Hepatocyte (in vitro differentiated cells): ENCODE data around the gene TRIM63. TPM values are rescaled to one million over a fixed set of nuclear protein-coding genes. Genes with fewer than 3 reads are reported as not detected.

Experiments used
- DNase-seq: peaks from one replicate; pipeline ENCODE4 v3.0.0-alpha.2; 2016; ENCODE audit warnings: low spot score
- H2AFZ ChIP-seq: fragments of 200-600 bp; sonication (generic); 2 replicates; pipeline ENCODE4 v1.6.0; 2016; ENCODE audit warnings: antibody characterized with exemption, mild to moderate bottlenecking
- H3K27ac ChIP-seq: fragments of 200-600 bp; sonication (generic); 2 replicates; pipeline ENCODE4 v1.5.1; 2016; ENCODE audit warnings: mild to moderate bottlenecking
- H3K27me3 ChIP-seq: fragments of 200-600 bp; sonication (generic); 2 replicates; pipeline ENCODE4 v1.6.1; 2016
- H3K36me3 ChIP-seq: fragments of 200-600 bp; sonication (generic); replicated peaks from 2 replicates; pipeline ENCODE4 v1.5.1; 2016; ENCODE audit warnings: low read depth; ENCODE audit not compliant: insufficient read depth
- H3K4me1 ChIP-seq: fragments of 200-600 bp; sonication (generic); 2 replicates; pipeline ENCODE4 v1.5.1; 2016; ENCODE audit warnings: mild to moderate bottlenecking, moderate library complexity; ENCODE audit not compliant: insufficient read depth
- H3K4me2 ChIP-seq: fragments of 200-600 bp; sonication (generic); 2 replicates; pipeline ENCODE4 v1.6.0; 2016
- H3K4me3 ChIP-seq: fragments of 200-600 bp; sonication (generic); 2 replicates; pipeline ENCODE4 v1.5.1; 2016; ENCODE audit warnings: mild to moderate bottlenecking
- H3K79me2 ChIP-seq: fragments of 200-600 bp; sonication (generic); 2 replicates; pipeline ENCODE4 v1.6.0; 2017; ENCODE audit warnings: mild to moderate bottlenecking
- H3K9me2 ChIP-seq: fragments of 200-600 bp; sonication (generic); replicated peaks from 2 replicates; pipeline ENCODE4 v1.6.0; 2017; ENCODE audit warnings: mild to moderate bottlenecking; ENCODE audit not compliant: insufficient read depth
- H3K9me3 ChIP-seq: fragments of 200-600 bp; sonication (generic); 2 replicates; pipeline ENCODE4 v1.5.1; 2016; ENCODE audit warnings: low read depth, mild to moderate bottlenecking
- H4K20me1 ChIP-seq: fragments of 200-600 bp; sonication (generic); 2 replicates; pipeline ENCODE4 v1.6.0; 2016; ENCODE audit warnings: mild to moderate bottlenecking; ENCODE audit not compliant: insufficient read depth, poor library complexity, severe bottlenecking
- EZH2 ChIP-seq: fragments of 200-600 bp; sonication (generic); IDR thresholded peaks from 2 replicates; pipeline ENCODE4 v1.6.1; 2016; ENCODE audit warnings: antibody characterized with exemption, mild to moderate bottlenecking, borderline replicate concordance
- EZH2phosphoT487 ChIP-seq: fragments of 200-600 bp; sonication (generic); IDR thresholded peaks from one replicate; pipeline ENCODE4 v1.6.1; 2018; ENCODE audit warnings: antibody characterized with exemption, mild to moderate bottlenecking, low read depth, moderate library complexity; ENCODE audit not compliant: unreplicated experiment, severe bottlenecking
- WGBS: methylation state at CpG from one replicate; pipeline ENCODE4 v1.1.6; 2016; ENCODE audit warnings: low lambda C conversion rate; ENCODE audit errors: missing lambda C conversion rate; 5-methylcytosine and 5-hydroxymethylcytosine counted together
- polyA plus RNA-seq: library from polyadenylated mRNA; unstranded; fragments of >200 nt; fragmentation: Nextera tagmentation; extraction: Ambion mirVana; gene quantifications from 2 replicates; pipeline ENCODE4 v1.2.1, GENCODE V29; 2016
- total RNA-seq: library from RNA; depleted of rRNA; stranded (reverse); fragments of >200 nt; gene quantifications from 2 replicates; pipeline ENCODE4 v1.2.3, GENCODE V29; 2014
- TF ChIP-seq, protein P1 (sequence below): fragments of 200-600 bp; sonication (generic); IDR thresholded peaks from 2 replicates; pipeline ENCODE4 v1.5.1; 2016; ENCODE audit warnings: antibody characterized with exemption, mild to moderate bottlenecking; ENCODE audit not compliant: poor library complexity

Gene TRIM63
- total and polyA plus RNA-seq, 2 experiments from 2014 or later = 2.9 to 8.2 TPM

DNA sequence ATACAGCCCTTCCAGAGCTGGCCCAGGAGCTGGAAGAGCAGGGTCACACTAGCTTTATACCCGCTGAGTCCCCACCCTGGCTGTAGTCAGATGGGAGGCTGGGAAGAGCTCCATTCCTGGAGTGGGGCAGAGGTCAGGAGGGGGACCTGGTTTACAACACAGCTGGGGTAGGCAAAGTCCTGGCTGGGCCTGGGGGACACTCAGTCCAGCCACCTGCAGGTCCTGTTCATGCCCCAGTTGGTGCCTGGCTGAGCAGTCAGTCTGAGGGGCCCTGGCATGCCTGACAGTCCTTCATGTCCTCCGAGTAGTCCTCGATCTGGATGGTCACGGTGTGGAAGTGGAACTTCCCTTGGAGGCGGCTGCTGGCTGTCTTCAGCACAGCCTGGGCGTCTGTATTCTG is 28.5 kb downstream of the TRIM63 start:
- no peak overlapping the region for H3K27ac ChIP-seq
- no peaks in the 10 kb centered on the region for H3K79me2 ChIP-seq
- H3K4me3 ChIP-seq = no peak overlapping the region
- peaks cover 10% of the 10 kb centered on the region for H3K27me3 ChIP-seq
- no peak for TF ChIP-seq EZH2
- TF ChIP-seq, protein P1, sequence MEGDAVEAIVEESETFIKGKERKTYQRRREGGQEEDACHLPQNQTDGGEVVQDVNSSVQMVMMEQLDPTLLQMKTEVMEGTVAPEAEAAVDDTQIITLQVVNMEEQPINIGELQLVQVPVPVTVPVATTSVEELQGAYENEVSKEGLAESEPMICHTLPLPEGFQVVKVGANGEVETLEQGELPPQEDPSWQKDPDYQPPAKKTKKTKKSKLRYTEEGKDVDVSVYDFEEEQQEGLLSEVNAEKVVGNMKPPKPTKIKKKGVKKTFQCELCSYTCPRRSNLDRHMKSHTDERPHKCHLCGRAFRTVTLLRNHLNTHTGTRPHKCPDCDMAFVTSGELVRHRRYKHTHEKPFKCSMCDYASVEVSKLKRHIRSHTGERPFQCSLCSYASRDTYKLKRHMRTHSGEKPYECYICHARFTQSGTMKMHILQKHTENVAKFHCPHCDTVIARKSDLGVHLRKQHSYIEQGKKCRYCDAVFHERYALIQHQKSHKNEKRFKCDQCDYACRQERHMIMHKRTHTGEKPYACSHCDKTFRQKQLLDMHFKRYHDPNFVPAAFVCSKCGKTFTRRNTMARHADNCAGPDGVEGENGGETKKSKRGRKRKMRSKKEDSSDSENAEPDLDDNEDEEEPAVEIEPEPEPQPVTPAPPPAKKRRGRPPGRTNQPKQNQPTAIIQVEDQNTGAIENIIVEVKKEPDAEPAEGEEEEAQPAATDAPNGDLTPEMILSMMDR = no peak
- WGBS = 68% methylated on average over 6 of the region's 6 CpGs
- H3K4me1 ChIP-seq = peaks cover 9% of the 10 kb centered on the region
- no peaks in the 10 kb centered on the region for H3K9me2 ChIP-seq
- no peaks in the 10 kb centered on the region for H4K20me1 ChIP-seq
- no peaks in the 10 kb centered on the region for H3K9me3 ChIP-seq
- no peak for DNase-seq
- no peak overlapping the region for H2AFZ ChIP-seq
- no peak overlapping the region for H3K4me2 ChIP-seq
- no peaks in the 10 kb centered on the region for H3K36me3 ChIP-seq

DNA sequence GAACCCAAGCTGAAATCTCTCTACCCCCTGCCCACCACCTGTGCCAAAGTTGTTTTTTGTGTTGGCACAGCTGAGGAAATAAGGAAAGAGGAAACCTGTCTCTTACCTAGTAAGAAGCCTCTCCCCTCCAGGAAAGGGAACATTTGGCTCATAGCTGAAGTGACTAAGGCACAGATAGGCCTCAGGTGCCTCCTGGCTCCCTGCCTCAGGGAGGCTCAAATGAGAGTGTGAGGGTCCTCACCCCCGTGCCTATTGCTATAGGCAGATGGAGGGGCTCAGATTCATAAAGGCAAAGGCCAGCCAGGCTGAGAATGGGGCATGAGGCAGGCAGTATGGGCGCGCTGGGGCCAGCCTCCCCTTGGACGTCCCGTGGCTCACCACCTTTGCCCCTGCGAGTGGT is 29.0 kb downstream of the TRIM63 start:
- H3K4me1 ChIP-seq = peaks cover 9% of the 10 kb centered on the region
- H3K4me2 ChIP-seq = no peak overlapping the region
- 80% methylated on average over 6 of the region's 6 CpGs for WGBS
- H3K9me3 ChIP-seq = no peaks in the 10 kb centered on the region
- no peak for DNase-seq
- no peaks in the 10 kb centered on the region for H3K79me2 ChIP-seq
- no peaks in the 10 kb centered on the region for H3K9me2 ChIP-seq
- TF ChIP-seq EZH2phosphoT487 (no peak), EZH2 (no peak)
- H3K27me3 ChIP-seq = peaks cover 6% of the 10 kb centered on the region
- H3K27ac ChIP-seq = no peak overlapping the region
- no peaks in the 10 kb centered on the region for H4K20me1 ChIP-seq
- no peaks in the 10 kb centered on the region for H3K36me3 ChIP-seq
- H3K4me3 ChIP-seq = no peak overlapping the region
- no peak overlapping the region for H2AFZ ChIP-seq

DNA sequence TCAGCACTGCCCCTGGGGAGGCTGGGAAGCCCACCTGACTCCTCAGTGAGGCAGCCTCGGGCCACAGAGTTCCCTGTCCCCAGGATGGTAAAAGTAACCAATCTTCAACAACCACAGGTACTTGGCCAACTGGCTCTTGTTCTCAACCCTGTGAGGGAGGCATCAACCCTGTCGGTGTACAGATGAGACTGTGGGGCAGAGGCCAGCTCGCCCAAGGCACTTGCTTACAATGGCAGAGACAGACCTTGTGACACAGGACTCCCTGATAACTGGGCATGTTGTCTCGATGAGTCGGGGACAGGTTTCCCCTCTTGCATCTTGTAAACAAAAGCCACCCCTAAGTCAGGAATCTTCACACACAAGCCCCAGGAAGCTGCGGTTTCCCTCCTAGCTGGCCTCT is 29.5 kb downstream of the TRIM63 start:
- Histone ChIP-seq H3K9me3 (no peaks in the 10 kb centered on the region), H2AFZ (no peak overlapping the region), H3K27ac (peak overlapping the region; percentile 82), H3K79me2 (no peaks in the 10 kb centered on the region), H3K9me2 (no peaks in the 10 kb centered on the region), H3K4me3 (no peak overlapping the region), H4K20me1 (no peaks in the 10 kb centered on the region), H3K27me3 (peaks cover 4% of the 10 kb centered on the region), H3K4me1 (peaks cover 9% of the 10 kb centered on the region), H3K36me3 (no peaks in the 10 kb centered on the region), H3K4me2 (no peak overlapping the region)
- no peak for TF ChIP-seq EZH2
- TF ChIP-seq, protein P1 = no peak
- TF ChIP-seq EZH2phosphoT487 = no peak
- DNase-seq = no peak
- WGBS = 92% methylated on average over 6 of the region's 6 CpGs

DNA sequence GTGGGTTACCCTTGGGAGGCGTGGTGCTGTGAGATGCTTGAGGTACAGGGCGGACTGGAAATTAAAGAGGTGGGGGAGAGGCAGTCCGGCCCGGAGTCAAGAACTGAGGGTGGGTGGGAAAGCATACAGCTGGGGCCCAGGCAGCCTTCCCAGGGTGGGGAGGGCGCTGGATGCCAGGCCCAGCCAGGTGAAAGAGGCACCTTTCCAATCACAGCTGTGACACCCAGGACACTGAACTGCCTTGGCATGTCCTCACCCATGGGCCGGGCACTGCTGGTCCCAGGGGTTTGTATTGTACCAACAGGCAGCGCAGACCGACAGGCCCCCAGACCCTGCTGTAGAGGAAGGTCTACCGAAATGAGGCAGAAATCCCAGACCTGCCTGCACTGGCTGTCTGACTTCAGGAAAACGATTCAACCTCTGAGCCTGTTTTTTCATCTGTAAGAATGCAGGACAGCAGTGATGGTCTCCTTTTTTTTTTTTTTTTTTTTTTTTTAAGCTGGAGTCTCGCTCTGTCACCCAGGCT is 30.6 kb downstream of the TRIM63 start:
- 77% methylated on average over 11 of the region's 11 CpGs for WGBS
- no peaks in the 10 kb centered on the region for H3K27me3 ChIP-seq
- peak overlapping the region; percentile 99 for H3K4me2 ChIP-seq

More for the DNA sequence above, 30.6 kb downstream of the TRIM63 start:
- no peaks in the 10 kb centered on the region for H3K79me2 ChIP-seq
- no peaks in the 10 kb centered on the region for H4K20me1 ChIP-seq
- TF ChIP-seq, protein P1 = no peak
- no peak for TF ChIP-seq EZH2phosphoT487
- no peak for TF ChIP-seq EZH2
- no peak for DNase-seq
- H3K27ac ChIP-seq = peak overlapping the region; percentile 82
- H2AFZ ChIP-seq = no peak overlapping the region
- H3K4me3 ChIP-seq = no peak overlapping the region
- no peaks in the 10 kb centered on the region for H3K36me3 ChIP-seq
- no peaks in the 10 kb centered on the region for H3K9me3 ChIP-seq
- peaks cover 9% of the 10 kb centered on the region for H3K4me1 ChIP-seq
- H3K9me2 ChIP-seq = no peaks in the 10 kb centered on the region
